Endometrium (tissue), 2 donors: Measurements from ENCODE around the gene AKAP9.
"Not testable (repeated sequence)": the region's sequence is repeated elsewhere in the genome, so short reads cannot be mapped to it uniquely, and the experiment has no call there.

ENCODE experiments used
- FAIRE-seq: peaks from 2 replicates; lab custom pipeline; 2012; peaks lifted over from hg19 to GRCh38; lab: Jason Lieb, UNC
- donor health status: control.
- donor health status: control.

AKAP9 gene

GRCh38 chr7:91940572-91941341 lies at the start of gene AKAP9:
Gene AKAP9 (plus strand): TSS chr7:91940862. CDS start chr7:91941100, 238 bp downstream.
- FAIRE-seq = no peak

DNA sequence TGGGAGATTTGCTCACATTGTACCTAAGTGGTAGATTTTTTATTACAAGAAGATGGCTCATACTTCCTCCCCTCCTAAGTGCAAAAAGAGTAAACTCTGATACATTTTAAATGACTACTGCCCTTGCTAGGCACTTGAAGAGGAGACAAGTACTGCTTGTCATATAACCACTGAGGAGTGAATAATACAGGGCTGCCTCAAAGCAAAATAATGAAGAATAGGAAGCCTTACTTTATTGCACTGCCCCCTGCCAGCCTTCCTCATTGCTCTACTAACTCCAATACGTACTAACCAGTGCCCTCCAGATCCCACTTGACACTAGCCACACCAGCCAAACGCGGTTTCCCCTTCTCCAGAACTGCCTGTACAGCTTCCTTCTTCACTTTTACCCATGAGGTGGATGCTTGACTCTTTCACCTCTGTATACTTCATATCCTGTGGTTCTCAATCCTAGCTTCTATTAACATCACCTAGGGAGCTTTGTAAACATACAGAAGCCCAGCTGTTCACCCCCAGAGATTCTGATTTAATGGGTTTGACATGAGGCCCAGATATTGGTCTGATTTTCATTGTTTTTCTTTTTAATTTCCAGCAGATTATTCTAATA lies 48.5 kb upstream of the AKAP9 start:
- FAIRE-seq = no peak

- FAIRE-seq = no peak
Observed at GRCh38 chr7:91892821-91893340, 47.8 kb upstream of the AKAP9 start.

- not testable (repeated sequence) for FAIRE-seq
Observed at GRCh38 chr7:91893699-91894098, 47.0 kb upstream of the AKAP9 start.

GRCh38 chr7:91894781-91895480 lies 45.7 kb upstream of the AKAP9 start:
- peak; percentile 83 for FAIRE-seq

- FAIRE-seq = no peak
Observed at GRCh38 chr7:91898240-91898992, 42.2 kb upstream of the AKAP9 start.

DNA sequence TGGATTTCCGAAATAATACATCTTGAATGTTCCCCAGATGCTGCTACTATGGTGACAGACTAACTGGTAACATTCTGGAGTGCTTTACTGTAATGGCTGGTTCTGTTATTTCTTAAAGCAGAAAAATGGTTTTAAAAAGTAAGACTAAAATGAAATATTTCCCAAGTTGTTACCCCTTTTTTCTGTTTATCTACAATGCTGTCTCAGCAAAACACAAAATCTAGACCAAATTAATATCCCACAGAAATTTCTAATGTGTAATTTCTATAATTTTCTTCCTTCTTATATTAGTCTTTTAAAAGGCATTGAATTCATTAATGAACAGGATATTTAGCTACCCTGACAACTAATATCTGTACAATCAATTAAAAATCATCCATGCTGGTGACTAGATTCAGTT lies 41.1 kb upstream of the AKAP9 start:
- FAIRE-seq = no peak

DNA sequence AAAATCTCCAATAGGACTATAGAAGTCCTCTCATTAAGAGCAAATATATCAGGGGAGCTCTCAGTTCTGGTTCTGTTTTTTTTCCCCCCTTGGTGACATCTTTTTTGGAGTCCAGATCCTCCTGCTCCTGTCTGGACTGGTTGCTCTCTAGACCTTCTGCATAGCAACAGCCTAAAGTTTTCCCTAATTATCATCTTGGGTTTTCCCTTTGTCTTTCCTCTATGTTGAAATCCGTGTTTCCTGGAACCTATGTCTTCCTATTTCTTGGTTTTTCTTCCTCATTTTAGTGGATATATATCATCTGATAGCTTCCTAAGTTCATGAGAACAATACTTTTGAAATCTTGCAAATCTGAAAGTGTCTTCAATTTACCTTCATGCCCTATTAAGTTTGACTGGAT lies 30.5 kb upstream of the AKAP9 start:
- FAIRE-seq = no peak

DNA sequence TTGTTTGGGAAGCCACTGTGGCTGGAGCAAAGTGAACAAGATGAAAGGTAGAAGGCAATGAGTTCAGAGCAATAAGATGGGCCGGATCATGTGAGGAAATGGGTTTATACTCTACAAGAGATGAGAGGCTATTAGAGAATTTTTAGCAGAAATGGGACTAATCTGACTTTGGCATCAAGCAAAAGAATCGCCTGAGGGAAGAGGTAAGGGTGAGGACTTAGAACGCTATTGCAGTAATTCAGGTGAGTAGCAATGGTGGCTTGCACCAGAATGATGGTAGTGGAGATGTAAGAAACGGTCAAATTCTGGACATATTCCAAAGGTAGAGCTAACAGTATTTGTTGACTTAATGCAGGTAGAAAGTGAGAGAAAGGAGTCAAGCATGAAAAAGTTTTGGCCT lies 29.5 kb upstream of the AKAP9 start:
- no peak for FAIRE-seq

GRCh38 chr7:91912494-91912893 lies 28.2 kb upstream of the AKAP9 start:
- no peak for FAIRE-seq

DNA sequence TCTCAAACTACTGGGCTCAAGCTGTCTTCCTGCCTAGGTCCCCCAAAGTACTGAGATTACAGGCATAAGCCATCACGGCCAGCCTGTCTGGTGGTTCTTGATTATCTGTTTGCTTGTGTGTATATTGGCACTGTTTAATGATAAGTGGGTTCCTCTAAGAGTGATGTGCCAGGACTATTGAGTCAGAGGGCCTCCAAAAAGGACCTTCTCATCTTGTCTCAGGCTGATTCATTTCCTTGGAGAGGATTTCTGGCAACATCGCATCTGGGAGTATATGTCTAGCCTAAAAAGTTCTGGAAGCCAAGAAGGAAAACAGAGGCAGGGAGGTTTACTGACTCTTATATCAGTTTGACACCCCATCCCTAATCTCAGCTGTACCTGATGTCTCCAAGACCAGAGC lies 27.1 kb upstream of the AKAP9 start:
- FAIRE-seq = no peak

DNA sequence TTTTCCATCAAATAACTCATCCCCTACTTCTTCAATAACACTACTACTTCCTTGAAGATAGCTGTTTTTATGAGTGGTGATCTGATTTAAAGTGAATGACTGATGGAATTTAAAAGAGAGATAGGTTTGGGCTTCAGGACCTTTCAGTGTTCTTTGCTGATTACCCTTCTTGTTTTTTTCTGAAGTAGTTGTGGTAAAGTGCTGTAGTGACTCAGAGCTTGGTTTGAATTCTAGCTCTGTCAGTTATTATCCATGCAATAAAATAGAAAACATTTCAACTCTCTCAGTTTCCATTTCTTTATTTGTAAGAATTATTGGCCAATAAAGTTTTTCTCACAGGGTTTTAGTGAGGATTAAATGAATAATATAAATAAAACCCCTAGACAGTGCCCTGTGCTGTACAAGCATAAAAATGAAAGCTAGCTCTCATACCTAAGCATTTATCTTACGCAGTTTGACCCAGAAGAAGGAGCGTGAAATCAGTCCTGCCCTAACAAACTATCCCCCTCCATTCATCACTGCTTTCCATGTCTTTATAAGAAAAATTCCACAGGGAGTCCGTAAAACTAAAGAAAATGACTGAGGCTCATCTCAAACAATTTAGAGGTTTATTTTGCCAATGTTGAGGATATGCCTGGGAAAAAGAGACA lies 25.1 kb upstream of the AKAP9 start:
- no peak for FAIRE-seq

GRCh38 chr7:91916051-91916440 lies 24.6 kb upstream of the AKAP9 start:
- FAIRE-seq = no peak

DNA sequence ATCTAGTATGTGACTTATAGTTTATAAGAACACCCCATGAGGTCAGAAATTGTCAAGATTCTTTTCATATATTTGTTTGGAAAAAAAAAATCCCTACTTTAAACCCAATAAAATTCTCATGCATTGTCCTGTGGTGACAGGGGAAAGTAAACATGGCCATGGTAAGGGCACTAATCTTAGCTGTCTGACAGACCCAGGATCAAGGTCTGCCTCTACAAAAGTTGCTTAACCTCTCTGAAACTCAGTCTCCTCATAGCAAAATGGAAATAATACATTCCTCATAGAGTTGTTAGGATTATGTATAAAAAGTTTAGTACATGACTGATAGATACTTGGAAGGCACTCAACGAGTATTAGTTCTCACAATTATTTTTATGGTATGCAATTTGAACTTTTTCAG lies 22.3 kb upstream of the AKAP9 start:
- no peak for FAIRE-seq

DNA sequence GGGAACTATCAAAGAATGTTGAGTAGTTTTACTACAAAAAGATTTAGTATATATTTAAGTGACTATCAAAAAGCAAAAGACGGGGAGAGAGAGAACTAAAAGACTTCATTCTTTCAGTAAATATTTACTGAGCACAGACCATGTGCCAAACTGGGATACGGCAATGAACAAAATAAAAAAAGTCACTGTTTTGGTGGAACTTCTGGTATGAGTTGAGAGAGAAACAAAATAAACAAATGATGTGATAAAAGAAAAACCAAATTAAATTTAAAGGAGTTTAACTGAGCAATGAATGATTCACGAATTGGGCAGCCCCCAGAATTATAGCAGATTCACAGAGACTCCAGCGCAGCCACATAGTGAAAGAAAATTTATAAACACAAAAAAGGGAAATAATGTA lies 17.8 kb upstream of the AKAP9 start:
- no peak for FAIRE-seq

GRCh38 chr7:91927912-91928311 lies 12.8 kb upstream of the AKAP9 start:
- FAIRE-seq = no peak

DNA sequence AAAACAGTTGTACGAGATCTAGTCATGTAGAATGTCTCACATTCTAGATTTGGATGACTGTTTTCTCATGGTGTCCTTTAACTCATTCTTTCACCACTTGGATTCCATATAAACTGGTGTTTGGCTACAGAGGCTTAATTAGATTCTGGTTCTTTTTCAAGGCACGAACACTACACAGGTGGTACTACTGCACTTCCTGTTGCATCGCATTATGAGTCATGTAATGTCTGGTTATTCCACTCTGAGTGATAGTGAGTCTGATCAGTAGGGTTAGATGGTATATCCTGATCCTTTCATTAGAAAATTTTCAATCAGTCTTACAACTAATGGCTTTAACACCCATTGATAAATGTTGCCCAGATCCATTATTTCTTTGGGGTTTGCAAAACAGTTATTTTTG lies 11.2 kb upstream of the AKAP9 start:
- no peak for FAIRE-seq

DNA sequence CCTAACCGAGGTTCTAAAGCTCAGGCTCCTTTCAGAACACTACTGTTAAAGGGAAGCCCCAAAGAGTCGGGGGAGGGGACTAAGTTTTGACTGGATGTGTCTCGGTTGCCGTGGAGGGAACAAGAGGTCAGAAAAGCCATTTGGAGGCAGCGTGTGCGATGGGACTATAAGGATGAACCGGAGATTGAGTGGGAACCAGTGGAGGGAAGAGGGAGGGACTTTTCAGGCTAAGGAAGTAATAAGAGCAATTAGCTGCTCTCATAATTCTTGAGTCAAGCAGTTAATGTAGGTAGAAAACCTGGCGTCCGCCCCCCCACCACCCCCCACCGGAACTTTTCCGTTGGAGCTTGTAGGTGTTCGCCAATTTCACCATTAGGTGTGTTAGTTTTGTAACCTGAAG lies 491 bp upstream of the AKAP9 start:
- FAIRE-seq = no peak

DNA sequence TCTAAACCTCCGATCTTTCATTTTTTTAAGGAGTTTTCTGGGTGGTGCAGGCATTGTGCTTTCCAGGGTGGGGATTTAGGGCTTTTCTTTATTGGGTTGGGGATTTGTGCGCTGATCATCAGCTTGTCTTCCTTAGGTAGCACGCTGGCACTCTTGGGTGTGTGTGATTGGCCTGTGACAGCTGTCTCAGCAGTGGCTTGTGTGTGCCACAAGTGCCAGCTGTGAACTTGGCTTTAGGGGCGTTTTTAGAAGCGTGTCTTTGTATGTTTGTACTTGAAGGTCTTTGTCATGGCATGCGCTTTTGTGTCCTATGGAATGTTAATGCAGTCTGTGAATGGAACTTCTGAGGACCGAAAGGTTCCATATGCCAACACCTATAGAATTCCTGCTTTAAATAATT lies 788 bp downstream of the AKAP9 start:
- no peak for FAIRE-seq

GRCh38 chr7:91942312-91942711 lies 1.6 kb downstream of the AKAP9 start:
- no peak for FAIRE-seq

DNA sequence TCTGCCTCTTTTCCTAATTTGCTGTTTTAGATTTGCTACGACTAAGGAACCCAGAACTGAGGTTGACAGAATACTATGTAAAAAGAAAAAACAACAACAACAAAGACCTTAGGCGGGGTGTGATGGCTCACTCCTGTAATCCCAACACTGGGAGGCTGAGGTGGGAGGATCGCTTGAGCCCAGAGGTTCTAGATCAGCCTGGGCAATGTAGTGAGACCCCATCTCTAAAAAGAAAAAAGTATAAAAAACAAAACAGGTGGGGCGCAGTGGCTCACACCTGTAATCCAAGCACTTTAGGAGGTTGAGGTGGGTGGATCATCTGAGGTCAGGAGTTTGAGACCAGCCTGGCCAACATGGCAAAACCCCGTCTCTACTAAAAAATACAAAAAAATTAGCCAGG lies 4.3 kb downstream of the AKAP9 start:
- FAIRE-seq = not testable (repeated sequence)

GRCh38 chr7:91945476-91945875 lies 4.8 kb downstream of the AKAP9 start:
- FAIRE-seq = no peak
